ENCODE measurements around the gene BTBD8.

GRCh38 chr1:92201973-92202372 lies 121.8 kb downstream of the BTBD8 start:
- TF ChIP-seq SMC3 (conservative IDR thresholded peaks at IDR 0.05; ENCODE audit: insufficient read depth, low read depth, low read length), result no peak
- TF ChIP-seq CTCF (IDR thresholded peaks at IDR 0.05 in 2 of 3, conservative IDR thresholded peaks at IDR 0.05 in 1 of 3; ENCODE audit: insufficient read depth in 2 of 3, low read depth in 1 of 3, low read length in 3 of 3), result no peak
- no peak for TF ChIP-seq TAF1 (IDR thresholded peaks at IDR 0.05; ENCODE audit: control insufficient read depth, extremely low read depth, insufficient read depth, low read length, severe bottlenecking)
- TF ChIP-seq ATF6 (CRISPR knock-in tag; IDR thresholded peaks at IDR 0.05), result no peak
- no peak for TF ChIP-seq MAFK (IDR thresholded peaks at IDR 0.05; ENCODE audit: low read length)
- TF ChIP-seq MYNN (IDR thresholded peaks at IDR 0.05), result no peak
- no peak for TF ChIP-seq MYNN (CRISPR knock-in tag; IDR thresholded peaks at IDR 0.05)
- TF ChIP-seq FOS (IDR thresholded peaks at IDR 0.05; ENCODE audit: extremely low read depth, insufficient read length), result no peak
- no peak for TF ChIP-seq EZH2 (IDR thresholded peaks at IDR 0.05; ENCODE audit: borderline replicate concordance, low read depth, low read length)
- TF ChIP-seq RCOR1 (IDR thresholded peaks at IDR 0.05; ENCODE audit: borderline replicate concordance in 1 of 2, low read depth in 2 of 2, low read length in 2 of 2), result no peak

Measured in K562 (cell line).